ENCODE measurements around the gene MEOX2.

MEOX2 gene

GRCh38 chr7:15707570-15707969, 21.1 kb upstream of the MEOX2 start:
- Histone ChIP-seq H3K36me3 (ENCODE audit: control insufficient read depth in 1 of 2, insufficient read depth in 2 of 2, low read depth in 1 of 2, low read length in 2 of 2) (no peaks in the 10 kb centered on the region), H2BK15ac (ENCODE audit: low read depth, poor library complexity, severe bottlenecking) (no peak overlapping the region), H4K91ac (ENCODE audit: low read length) (no peak overlapping the region), H3K14ac (ENCODE audit: low read length in 2 of 2) (no peak overlapping the region), H3K4me1 (ENCODE audit: control insufficient read depth, insufficient read depth, low read depth, low read length) (no peaks in the 10 kb centered on the region), H3K9me3 (ENCODE audit: control insufficient read depth, low read length) (no peaks in the 10 kb centered on the region), H2AK5ac (ENCODE audit: low read length, severe bottlenecking) (no peak overlapping the region), H4K8ac (ENCODE audit: low read length) (no peak overlapping the region), H3K27ac (ENCODE audit: low read length, poor library complexity, severe bottlenecking) (no peak overlapping the region), H3K18ac (ENCODE audit: low read depth in 1 of 2, low read length in 2 of 2) (no peak overlapping the region), H2BK12ac (ENCODE audit: low read length in 2 of 2) (no peak overlapping the region), H2AFZ (ENCODE audit: low read depth, low read length) (no peak overlapping the region), H3K23ac (ENCODE audit: low read length in 2 of 2) (no peak overlapping the region), H2BK5ac (ENCODE audit: low read depth, low read length, poor library complexity, severe bottlenecking) (no peak overlapping the region), H3K27me3 (ENCODE audit: control insufficient read depth in 1 of 2, insufficient read depth in 1 of 2, low read length in 2 of 2) (no peaks in the 10 kb centered on the region), H3K9ac (ENCODE audit: low read length) (no peak overlapping the region), H3K4me2 (ENCODE audit: low read length, poor library complexity, severe bottlenecking) (no peak overlapping the region), H3K79me1 (replicated peaks; ENCODE audit: low read length, poor library complexity, severe bottlenecking) (no peaks in the 10 kb centered on the region), H3K4ac (ENCODE audit: low read depth in 1 of 2, low read length in 2 of 2) (no peak overlapping the region), H2BK120ac (ENCODE audit: low read depth, low read length) (no peak overlapping the region), H3K4me3 (ENCODE audit: insufficient read depth in 1 of 2, low read depth in 1 of 2, low read length in 2 of 2) (no peak overlapping the region)
- DNase-seq, result no peak
- no CpG with 5 or more reads among the region's 1 CpG for WGBS

GRCh38 chr7:15703732-15704131, 17.2 kb upstream of the MEOX2 start:
- H2BK5ac ChIP-seq (ENCODE audit: low read depth, low read length, poor library complexity, severe bottlenecking), result no peak overlapping the region
- 100% methylated on average over 1 of the region's 1 CpG for WGBS
- no peak overlapping the region for H4K91ac ChIP-seq (ENCODE audit: low read length)
- no peaks in the 10 kb centered on the region for H3K9me3 ChIP-seq (ENCODE audit: control insufficient read depth, low read length)
- DNase-seq, result no peak
- no peak overlapping the region for H2BK15ac ChIP-seq (ENCODE audit: low read depth, poor library complexity, severe bottlenecking)
- H3K23ac ChIP-seq (ENCODE audit: low read length in 2 of 2), result no peak overlapping the region
- H3K14ac ChIP-seq (ENCODE audit: low read length in 2 of 2), result no peak overlapping the region
- H3K36me3 ChIP-seq (ENCODE audit: control insufficient read depth in 1 of 2, insufficient read depth in 2 of 2, low read depth in 1 of 2, low read length in 2 of 2), result no peaks in the 10 kb centered on the region
- no peak overlapping the region for H3K9ac ChIP-seq (ENCODE audit: low read length)
- no peaks in the 10 kb centered on the region for H3K4me1 ChIP-seq (ENCODE audit: control insufficient read depth, insufficient read depth, low read depth, low read length)
- no peak overlapping the region for H3K18ac ChIP-seq (ENCODE audit: low read depth in 1 of 2, low read length in 2 of 2)
- no peak overlapping the region for H3K4me3 ChIP-seq (ENCODE audit: insufficient read depth in 1 of 2, low read depth in 1 of 2, low read length in 2 of 2)
- no peak overlapping the region for H3K27ac ChIP-seq (ENCODE audit: low read length, poor library complexity, severe bottlenecking)
- no peak overlapping the region for H2BK120ac ChIP-seq (ENCODE audit: low read depth, low read length)
- no peak overlapping the region for H2AFZ ChIP-seq (ENCODE audit: low read depth, low read length)
- H3K4me2 ChIP-seq (ENCODE audit: low read length, poor library complexity, severe bottlenecking), result no peak overlapping the region
- H2BK12ac ChIP-seq (ENCODE audit: low read length in 2 of 2), result no peak overlapping the region
- H4K8ac ChIP-seq (ENCODE audit: low read length), result no peak overlapping the region
- no peaks in the 10 kb centered on the region for H3K79me1 ChIP-seq (replicated peaks; ENCODE audit: low read length, poor library complexity, severe bottlenecking)
- no peaks in the 10 kb centered on the region for H3K27me3 ChIP-seq (ENCODE audit: control insufficient read depth in 1 of 2, insufficient read depth in 1 of 2, low read length in 2 of 2)
- no peak overlapping the region for H3K4ac ChIP-seq (ENCODE audit: low read depth in 1 of 2, low read length in 2 of 2)
- no peak overlapping the region for H2AK5ac ChIP-seq (ENCODE audit: low read length, severe bottlenecking)

- Histone ChIP-seq H2AK5ac (ENCODE audit: low read length, severe bottlenecking) (no peak overlapping the region), H4K8ac (ENCODE audit: low read length) (no peak overlapping the region), H3K4me3 (ENCODE audit: insufficient read depth in 1 of 2, low read depth in 1 of 2, low read length in 2 of 2) (no peak overlapping the region), H4K91ac (ENCODE audit: low read length) (no peak overlapping the region), H3K4ac (ENCODE audit: low read depth in 1 of 2, low read length in 2 of 2) (no peak overlapping the region), H3K9me3 (ENCODE audit: control insufficient read depth, low read length) (no peaks in the 10 kb centered on the region), H3K4me1 (ENCODE audit: control insufficient read depth, insufficient read depth, low read depth, low read length) (peaks cover 3% of the 10 kb centered on the region), H2BK5ac (ENCODE audit: low read depth, low read length, poor library complexity, severe bottlenecking) (no peak overlapping the region), H2BK120ac (ENCODE audit: low read depth, low read length) (no peak overlapping the region), H3K27me3 (ENCODE audit: control insufficient read depth in 1 of 2, insufficient read depth in 1 of 2, low read length in 2 of 2) (peaks cover 5 to 11% of the 10 kb centered on the region in 2 experiments), H3K4me2 (ENCODE audit: low read length, poor library complexity, severe bottlenecking) (no peak overlapping the region), H2BK15ac (ENCODE audit: low read depth, poor library complexity, severe bottlenecking) (no peak overlapping the region), H3K9ac (ENCODE audit: low read length) (no peak overlapping the region), H3K27ac (ENCODE audit: low read length, poor library complexity, severe bottlenecking) (no peak overlapping the region), H3K18ac (ENCODE audit: low read depth in 1 of 2, low read length in 2 of 2) (no peak overlapping the region), H2BK12ac (ENCODE audit: low read length in 2 of 2) (no peak overlapping the region), H3K23ac (ENCODE audit: low read length in 2 of 2) (no peak overlapping the region), H2AFZ (ENCODE audit: low read depth, low read length) (no peak overlapping the region), H3K36me3 (ENCODE audit: control insufficient read depth in 1 of 2, insufficient read depth in 2 of 2, low read depth in 1 of 2, low read length in 2 of 2) (no peaks in the 10 kb centered on the region), H3K79me1 (replicated peaks; ENCODE audit: low read length, poor library complexity, severe bottlenecking) (no peaks in the 10 kb centered on the region), H3K14ac (ENCODE audit: low read length in 2 of 2) (no peak overlapping the region)
- 90% methylated on average over 2 of the region's 5 CpGs for whole genome bisulfite sequencing
- DNase-seq, result no peak
These were observed 6.1 kb upstream of the MEOX2 start for GRCh38 chr7:15692501-15693020.

- Histone ChIP-seq H3K18ac (ENCODE audit: low read depth in 1 of 2, low read length in 2 of 2) (no peak overlapping the region), H3K4ac (ENCODE audit: low read depth in 1 of 2, low read length in 2 of 2) (no peak overlapping the region), H3K4me2 (ENCODE audit: low read length, poor library complexity, severe bottlenecking) (no peak overlapping the region), H3K4me1 (ENCODE audit: control insufficient read depth, insufficient read depth, low read depth, low read length) (peaks cover 22% of the 10 kb centered on the region), H2BK12ac (ENCODE audit: low read length in 2 of 2) (no peak overlapping the region), H3K36me3 (ENCODE audit: control insufficient read depth in 1 of 2, insufficient read depth in 2 of 2, low read depth in 1 of 2, low read length in 2 of 2) (no peaks in the 10 kb centered on the region), H2AK5ac (ENCODE audit: low read length, severe bottlenecking) (no peak overlapping the region), H3K9ac (ENCODE audit: low read length) (no peak overlapping the region), H3K9me3 (ENCODE audit: control insufficient read depth, low read length) (no peaks in the 10 kb centered on the region), H3K4me3 (ENCODE audit: insufficient read depth in 1 of 2, low read depth in 1 of 2, low read length in 2 of 2) (no peak overlapping the region), H2BK5ac (ENCODE audit: low read depth, low read length, poor library complexity, severe bottlenecking) (no peak overlapping the region), H4K8ac (ENCODE audit: low read length) (no peak overlapping the region), H3K27ac (ENCODE audit: low read length, poor library complexity, severe bottlenecking) (no peak overlapping the region), H4K91ac (ENCODE audit: low read length) (no peak overlapping the region), H3K14ac (ENCODE audit: low read length in 2 of 2) (no peak overlapping the region), H2BK120ac (ENCODE audit: low read depth, low read length) (no peak overlapping the region), H2BK15ac (ENCODE audit: low read depth, poor library complexity, severe bottlenecking) (no peak overlapping the region), H2AFZ (ENCODE audit: low read depth, low read length) (no peak overlapping the region), H3K27me3 (ENCODE audit: control insufficient read depth in 1 of 2, insufficient read depth in 1 of 2, low read length in 2 of 2) (peaks cover 29 to 30% of the 10 kb centered on the region in 2 experiments), H3K23ac (ENCODE audit: low read length in 2 of 2) (no peak overlapping the region), H3K79me1 (replicated peaks; ENCODE audit: low read length, poor library complexity, severe bottlenecking) (no peaks in the 10 kb centered on the region)
- WGBS, result 53% methylated on average over 2 of the region's 2 CpGs
- no peak for DNase-seq
These were observed 2.4 kb upstream of the MEOX2 start for GRCh38 chr7:15688911-15689310.

Data from mesenchymal stem cell (in vitro differentiated cells and primary cell).